ENCODE data around the gene SLC35G2. TPM values are rescaled to one million over a fixed set of nuclear protein-coding genes. Genes with fewer than 3 reads are reported as not detected.

Gene SLC35G2
- total and polyA plus RNA-seq, 2 donors (not counting 3 experiments of a cell fraction or from before 2014, with no cell fraction given) = 19.4 to 23.9 TPM

DNA sequence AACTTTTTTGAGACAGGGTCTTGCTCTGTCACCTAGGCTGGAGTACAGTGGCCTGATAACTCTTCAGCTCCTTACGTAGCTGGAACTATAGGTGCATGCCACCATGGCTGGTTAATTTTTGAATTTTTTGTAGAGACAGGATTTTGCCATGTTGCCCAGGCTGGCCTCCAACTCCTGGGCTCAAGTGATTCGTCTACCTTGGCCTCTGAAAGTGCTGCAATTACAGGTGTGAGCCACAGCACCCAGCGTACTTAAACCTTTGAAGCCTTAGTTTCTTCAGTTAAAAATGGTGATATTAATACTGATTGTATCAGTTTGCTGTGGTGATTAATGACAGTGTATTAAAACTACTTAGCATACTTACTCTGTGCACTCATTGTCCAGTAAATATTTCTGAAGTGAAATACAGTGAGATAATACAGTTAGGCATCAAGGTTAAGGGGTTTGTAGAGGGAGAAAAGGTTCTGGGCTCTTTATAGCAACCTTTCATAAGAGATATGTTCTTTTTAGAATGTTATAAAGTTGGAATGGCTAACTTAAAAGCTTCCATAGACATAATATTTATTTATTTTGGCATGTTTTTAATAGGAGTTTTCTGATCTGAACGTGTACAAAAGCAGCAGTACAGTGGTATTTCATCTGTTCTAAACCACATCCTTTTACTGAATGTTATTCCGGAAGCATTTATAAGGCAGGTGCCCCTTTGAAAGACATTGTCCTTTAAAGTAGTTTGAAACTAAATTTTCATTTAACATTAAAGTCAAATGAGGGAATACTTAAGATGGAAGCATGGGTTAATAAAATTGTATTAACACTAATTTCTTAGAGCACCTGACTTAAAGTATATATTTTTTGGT lies 66.7 kb downstream of the SLC35G2 start:
- no peaks in the 10 kb centered on the region for H3K9me3 ChIP-seq (replicated peaks; ENCODE audit: control insufficient read depth, insufficient read depth, low read length)
- H4K20me1 ChIP-seq (replicated peaks; ENCODE audit: control insufficient read depth, extremely low read depth, insufficient read depth, low read length) = no peaks in the 10 kb centered on the region
- POLR2A ChIA-PET = no interaction called here
- intact Hi-C loops (cut with micrococcal nuclease) (no loop called here), dilution Hi-C loops (cut with MboI; ENCODE audit: extremely low pct_ligation_motif_present, low sequenced_read_pairs) (no loop called here)
- no peak for TF ChIP-seq POLR2AphosphoS5 (IDR thresholded peaks at IDR 0.05; ENCODE audit: insufficient read depth, low read depth, low read length)
- TF ChIP-seq, protein P1, sequence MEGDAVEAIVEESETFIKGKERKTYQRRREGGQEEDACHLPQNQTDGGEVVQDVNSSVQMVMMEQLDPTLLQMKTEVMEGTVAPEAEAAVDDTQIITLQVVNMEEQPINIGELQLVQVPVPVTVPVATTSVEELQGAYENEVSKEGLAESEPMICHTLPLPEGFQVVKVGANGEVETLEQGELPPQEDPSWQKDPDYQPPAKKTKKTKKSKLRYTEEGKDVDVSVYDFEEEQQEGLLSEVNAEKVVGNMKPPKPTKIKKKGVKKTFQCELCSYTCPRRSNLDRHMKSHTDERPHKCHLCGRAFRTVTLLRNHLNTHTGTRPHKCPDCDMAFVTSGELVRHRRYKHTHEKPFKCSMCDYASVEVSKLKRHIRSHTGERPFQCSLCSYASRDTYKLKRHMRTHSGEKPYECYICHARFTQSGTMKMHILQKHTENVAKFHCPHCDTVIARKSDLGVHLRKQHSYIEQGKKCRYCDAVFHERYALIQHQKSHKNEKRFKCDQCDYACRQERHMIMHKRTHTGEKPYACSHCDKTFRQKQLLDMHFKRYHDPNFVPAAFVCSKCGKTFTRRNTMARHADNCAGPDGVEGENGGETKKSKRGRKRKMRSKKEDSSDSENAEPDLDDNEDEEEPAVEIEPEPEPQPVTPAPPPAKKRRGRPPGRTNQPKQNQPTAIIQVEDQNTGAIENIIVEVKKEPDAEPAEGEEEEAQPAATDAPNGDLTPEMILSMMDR (IDR thresholded peaks at IDR 0.05; ENCODE audit: extremely low read depth in 1 of 2, insufficient read depth in 1 of 2, low read depth in 1 of 2, low read length in 2 of 2) = no peak
- TF ChIP-seq JUN (IDR thresholded peaks at IDR 0.05; ENCODE audit: borderline replicate concordance, insufficient read depth, insufficient read length, low read depth) = no peak
- TF ChIP-seq MYC (IDR thresholded peaks at IDR 0.05; ENCODE audit: low read depth, low read length) = no peak
- no peak for TF ChIP-seq GATA2 (IDR thresholded peaks at IDR 0.05; ENCODE audit: insufficient read depth, insufficient read length, low read depth, low read length)
- no peak for TF ChIP-seq POLR2A (IDR thresholded peaks at IDR 0.05; ENCODE audit: low read depth, low read length)
- TF ChIP-seq, protein P2, sequence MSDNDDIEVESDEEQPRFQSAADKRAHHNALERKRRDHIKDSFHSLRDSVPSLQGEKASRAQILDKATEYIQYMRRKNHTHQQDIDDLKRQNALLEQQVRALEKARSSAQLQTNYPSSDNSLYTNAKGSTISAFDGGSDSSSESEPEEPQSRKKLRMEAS (IDR thresholded peaks at IDR 0.05; ENCODE audit: insufficient read depth, insufficient read length) = no peak
- TF ChIP-seq EZH2 (IDR thresholded peaks at IDR 0.05; ENCODE audit: borderline replicate concordance, low read depth, low read length, severe bottlenecking) = no peak
- TF ChIP-seq FOS (IDR thresholded peaks at IDR 0.05; ENCODE audit: borderline replicate concordance, insufficient read depth, low read length) = no peak
- no peaks in the 10 kb centered on the region for H3K36me3 ChIP-seq (ENCODE audit: control insufficient read depth in 2 of 2, extremely low read depth in 1 of 2, insufficient read depth in 2 of 2, low read length in 2 of 2)
- no peak for DNase-seq (ENCODE audit: low read depth, low spot score)
- no peaks in the 10 kb centered on the region for H3K9me1 ChIP-seq (replicated peaks; ENCODE audit: control insufficient read depth, extremely low read depth, insufficient read depth, low read length)
- CTCF ChIA-PET = no interaction called here
- H3K27me3 ChIP-seq (ENCODE audit: control insufficient read depth in 2 of 2, insufficient read depth in 2 of 2, low read length in 2 of 2) = no peaks in the 10 kb centered on the region
- H3K27ac ChIP-seq (ENCODE audit: insufficient read depth, low read depth, low read length) = no peak overlapping the region
- H3K79me2 ChIP-seq (ENCODE audit: control insufficient read depth, insufficient read depth, low read length) = peaks cover 93% of the 10 kb centered on the region
- peaks cover 10% of the 10 kb centered on the region for H3K4me1 ChIP-seq (ENCODE audit: control insufficient read depth, extremely low read depth, insufficient read depth, low read length)
- no peak overlapping the region for H3K4me3 ChIP-seq (replicated peaks in 1 of 3; ENCODE audit: insufficient read depth in 1 of 3, low read depth in 1 of 3, low read length in 3 of 3)
- BruUV-seq (replicated peaks) = no TSS peak
- FAIRE-seq = no peak
- no peak overlapping the region for H3K4me2 ChIP-seq (ENCODE audit: insufficient read depth, low read length)
- no peak overlapping the region for H3K9ac ChIP-seq (replicated peaks; ENCODE audit: extremely low read depth, insufficient read depth, low read length)
- no peak overlapping the region for H2AFZ ChIP-seq (ENCODE audit: low read depth, low read length)

Measured in endothelial cell of umbilical vein (primary cell).